Left renal pelvis (tissue), 4 donors: ENCODE data around the gene SLC6A7. TPM values are rescaled to one million over a fixed set of nuclear protein-coding genes. Genes with fewer than 3 reads are reported as not detected.

Experiments used
- DNase-seq, 4 donors: peaks; one replicate each; pipeline ENCODE4 v3.0.0-alpha.2; 2013; ENCODE audit warnings: low read depth in 4 of 4, low spot score in 3 of 4
- polyA plus RNA-seq, 4 donors: library from polyadenylated mRNA; unstranded; fragments of 120-200 nt; gene quantifications; one replicate each; pipeline ENCODE4 v1.2.1, GENCODE V29; 2013; ENCODE audit not compliant: insufficient read length in 4 of 4

SLC6A7 gene
- polyA plus RNA-seq, 4 donors: 0.06 to 0.13 (median 0.11) TPM; not detected in 1

GRCh38 chr5:150172145-150172544, 17.7 kb upstream of the SLC6A7 start:
- no peak for DNase-seq

GRCh38 chr5:150172556-150172955, 17.3 kb upstream of the SLC6A7 start:
- DNase-seq: no peak

GRCh38 chr5:150173161-150173560, 16.7 kb upstream of the SLC6A7 start:
- DNase-seq: no peak

- no peak for DNase-seq
Measured at GRCh38 chr5:150174285-150174684, 15.6 kb upstream of the SLC6A7 start.

- no peak for DNase-seq
Measured at GRCh38 chr5:150175076-150175475, 14.8 kb upstream of the SLC6A7 start.

- no peak for DNase-seq
Measured at GRCh38 chr5:150175536-150175935, 14.3 kb upstream of the SLC6A7 start.

- DNase-seq: no peak
Measured at GRCh38 chr5:150176745-150177477, 13.0 kb upstream of the SLC6A7 start.

GRCh38 chr5:150177721-150178120, 12.1 kb upstream of the SLC6A7 start:
- DNase-seq: no peak

- no peak for DNase-seq
Measured at GRCh38 chr5:150178262-150178661, 11.6 kb upstream of the SLC6A7 start.

GRCh38 chr5:150179019-150179620, 10.7 kb upstream of the SLC6A7 start:
- DNase-seq: no peak

- no peak for DNase-seq
Measured at GRCh38 chr5:150180241-150181026, 9.4 kb upstream of the SLC6A7 start.

GRCh38 chr5:150181027-150181426, 8.8 kb upstream of the SLC6A7 start:
- no peak for DNase-seq

GRCh38 chr5:150181766-150182545, 7.9 kb upstream of the SLC6A7 start:
- DNase-seq: no peak

GRCh38 chr5:150182774-150183173, 7.1 kb upstream of the SLC6A7 start:
- no peak for DNase-seq

- DNase-seq: no peak
Measured at GRCh38 chr5:150183436-150183835, 6.4 kb upstream of the SLC6A7 start.

- DNase-seq: no peak
Measured at GRCh38 chr5:150184006-150184405, 5.9 kb upstream of the SLC6A7 start.

- DNase-seq: no peak
Measured at GRCh38 chr5:150184990-150185912, 4.6 kb upstream of the SLC6A7 start.

GRCh38 chr5:150186137-150186536, 3.7 kb upstream of the SLC6A7 start:
- no peak for DNase-seq

- no peak for DNase-seq
Measured at GRCh38 chr5:150186897-150187296, 3.0 kb upstream of the SLC6A7 start.
